Measurements from ENCODE around the gene PPP1R13B.
"Not testable (repeated sequence)": the region's sequence is repeated elsewhere in the genome, so short reads cannot be mapped to it uniquely, and the experiment has no call there.

The PPP1R13B gene

DNA sequence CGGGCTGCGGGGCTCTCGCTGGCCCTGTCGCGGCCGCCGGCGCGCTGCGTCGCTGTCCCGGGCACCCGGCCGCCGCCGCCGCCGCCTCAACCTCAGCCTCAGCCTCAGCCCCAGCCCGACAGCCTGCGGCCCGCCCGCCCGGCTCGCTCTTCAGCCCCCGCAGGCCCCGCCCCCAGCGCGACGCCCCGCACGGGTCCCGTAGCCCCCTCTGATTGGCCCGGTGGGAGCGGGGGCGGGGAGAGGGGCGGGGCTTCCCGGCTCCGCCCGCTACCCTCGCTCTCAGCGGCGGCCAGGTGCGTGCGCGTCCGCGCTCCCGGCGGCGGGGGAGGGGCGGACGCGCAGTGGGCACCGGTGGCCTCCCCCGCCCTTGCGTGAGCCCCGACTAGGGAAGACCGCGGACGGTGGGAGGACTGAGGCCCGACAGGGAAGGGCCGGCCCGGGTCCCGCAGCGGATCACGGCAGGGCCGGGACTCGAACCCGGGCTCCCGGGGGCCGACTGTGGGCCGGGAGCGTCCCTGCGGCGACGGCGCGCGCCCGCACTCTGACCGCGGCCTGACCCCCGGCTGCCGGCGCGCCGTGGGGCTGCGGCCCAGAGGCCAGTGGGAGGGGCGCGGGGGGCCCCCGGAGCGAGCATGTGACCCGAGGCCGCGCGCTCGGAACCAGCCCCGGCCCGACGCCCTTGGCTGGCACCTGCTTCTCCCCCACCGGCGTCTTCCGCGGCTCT lies at the start of gene PPP1R13B:
TSS of gene PPP1R13B (minus strand) at position 125 of the 724 bp plus-strand sequence. CDS start 268 bp downstream, outside the sequence.
- peak; percentile 80 for DNase-seq (ENCODE audit: low read depth)

GRCh38 chr14:103896578-103896977 lies 49.2 kb upstream of the PPP1R13B start:
- DNase-seq (ENCODE audit: low read depth), result no peak

DNA sequence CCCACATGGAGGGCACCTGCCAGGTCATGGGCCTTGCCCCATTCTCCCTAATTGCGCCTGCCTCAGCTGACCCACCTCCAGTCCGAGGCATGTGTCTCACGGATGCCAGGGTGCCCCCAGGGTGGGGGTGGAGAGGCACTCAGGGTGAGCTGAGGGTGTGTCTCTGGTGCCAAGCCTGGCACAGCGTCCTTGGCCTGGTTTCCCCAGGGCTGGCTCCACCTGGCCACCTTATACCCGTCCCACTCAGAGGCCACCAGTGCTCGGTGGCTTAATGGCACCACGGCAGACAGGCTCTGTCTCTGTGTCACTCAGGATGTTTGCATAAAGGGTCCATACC lies 47.3 kb upstream of the PPP1R13B start:
- DNase-seq (ENCODE audit: low read depth), result no peak

GRCh38 chr14:103894034-103894722 lies 46.8 kb upstream of the PPP1R13B start:
- no peak for DNase-seq (ENCODE audit: low read depth)

- no peak for DNase-seq (ENCODE audit: low read depth)
Measured at GRCh38 chr14:103892247-103892646, 44.9 kb upstream of the PPP1R13B start.

GRCh38 chr14:103891667-103892215 lies 44.4 kb upstream of the PPP1R13B start:
- no peak for DNase-seq (ENCODE audit: low read depth)

DNA sequence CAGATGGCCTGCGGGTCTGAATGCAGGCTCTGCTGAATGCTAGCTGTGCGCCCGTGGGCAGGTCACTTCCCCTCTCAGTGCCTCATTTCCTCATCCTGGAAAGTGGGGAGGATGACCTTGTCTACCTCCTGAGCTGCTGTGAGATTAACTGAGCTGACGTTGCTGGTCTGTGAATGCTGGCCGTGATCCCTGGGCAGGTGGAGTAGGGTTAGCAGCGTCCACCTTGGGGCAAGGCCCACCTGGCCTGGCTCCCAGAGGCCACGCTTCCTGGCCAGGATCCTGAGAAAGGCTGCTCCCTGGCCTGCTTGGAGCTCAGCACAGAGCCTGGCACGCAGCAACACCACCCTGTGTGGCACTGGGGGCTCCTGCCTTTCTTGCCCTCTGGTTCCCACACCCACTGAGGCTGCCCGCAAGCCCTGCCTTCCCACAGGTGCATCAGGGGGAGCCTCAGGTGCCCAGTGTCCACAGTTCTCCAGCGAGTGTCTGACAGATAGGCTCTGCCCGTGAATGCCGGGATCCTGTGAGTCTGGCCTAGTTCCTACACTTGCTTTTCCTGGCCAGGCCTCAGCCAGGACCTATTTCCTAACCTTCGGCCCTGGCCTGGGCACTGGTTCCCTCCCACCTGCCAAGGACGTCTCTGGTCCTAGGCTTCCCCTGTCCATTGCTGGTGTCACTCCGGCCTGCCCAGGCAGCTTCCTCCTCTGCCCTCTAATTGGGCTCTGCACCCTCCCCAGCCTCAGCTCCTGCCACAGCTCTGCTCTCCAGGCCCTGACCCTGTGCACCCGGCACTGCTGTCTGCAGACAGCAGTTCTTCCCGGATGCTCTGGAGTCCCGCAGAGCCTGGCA lies 43.7 kb upstream of the PPP1R13B start:
- DNase-seq (ENCODE audit: low read depth), result no peak

DNA sequence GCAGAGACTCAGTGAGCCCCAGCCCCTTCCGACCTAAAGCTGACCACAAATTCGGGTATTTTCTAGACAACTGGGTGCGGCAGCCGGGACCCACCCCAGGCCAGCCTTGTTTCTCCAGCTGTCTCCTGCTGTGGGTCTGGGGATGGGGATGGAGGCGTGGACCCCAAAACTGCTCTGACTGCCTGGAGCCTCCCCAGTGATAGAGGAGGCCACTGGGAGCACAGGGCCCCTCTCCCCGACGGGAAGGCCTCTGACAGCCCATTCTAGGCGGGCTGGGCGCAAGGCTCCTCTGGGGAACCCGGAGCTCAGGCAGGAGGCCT lies 42.6 kb upstream of the PPP1R13B start:
- DNase-seq (ENCODE audit: low read depth), result no peak

DNA sequence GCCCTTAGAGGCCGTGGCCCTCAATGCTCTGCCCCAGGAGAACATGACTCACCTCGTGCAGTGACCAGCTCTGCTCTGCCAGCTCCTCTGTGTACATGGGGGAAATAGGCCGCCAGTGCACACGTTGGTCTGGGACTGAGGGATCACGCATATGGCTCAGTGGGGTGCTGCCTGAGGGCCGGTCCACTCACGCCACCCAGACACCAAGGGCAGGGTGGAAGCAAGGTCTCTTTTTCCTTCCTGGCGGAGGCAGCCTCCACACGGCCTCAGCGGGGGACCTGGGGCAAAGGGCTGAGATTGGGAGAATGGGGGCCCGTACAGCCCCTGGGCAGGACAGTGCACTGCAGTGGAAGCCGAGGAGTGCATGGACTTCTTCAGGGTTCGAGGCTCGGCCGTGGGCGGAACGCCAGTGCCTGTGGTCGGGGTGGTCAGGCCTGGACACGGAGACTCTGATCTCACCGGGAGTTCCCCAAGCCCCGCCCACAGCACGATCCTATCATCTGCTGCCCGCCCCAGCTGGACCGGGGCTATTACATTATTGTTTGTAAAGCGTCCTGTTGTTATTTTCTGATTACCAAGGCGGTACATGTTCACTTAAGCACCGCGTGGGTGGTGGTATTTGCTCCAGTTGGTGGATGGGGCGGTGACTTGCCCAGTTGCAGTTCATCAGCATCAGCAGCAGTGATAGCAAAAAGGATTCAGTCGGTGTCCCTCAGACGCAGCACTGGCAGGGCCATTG lies 42.1 kb upstream of the PPP1R13B start:
- no peak for DNase-seq (ENCODE audit: low read depth)

DNA sequence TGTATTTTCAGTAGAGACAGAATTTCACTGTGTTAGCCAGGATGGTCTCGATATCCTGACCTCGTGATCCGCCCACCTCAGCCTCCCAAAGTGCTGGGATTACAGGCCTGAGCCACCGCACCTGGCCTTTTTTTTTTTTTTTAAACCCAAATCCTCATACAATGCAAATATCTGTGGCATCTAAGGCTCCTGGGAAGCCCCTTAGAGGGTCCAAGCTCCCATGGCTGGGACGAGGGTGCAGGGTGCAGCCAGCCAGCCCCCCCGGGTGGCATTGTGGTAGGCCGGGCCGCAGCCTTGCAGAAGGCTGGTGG lies 41.6 kb upstream of the PPP1R13B start:
- not testable (repeated sequence) for DNase-seq (ENCODE audit: low read depth)

DNA sequence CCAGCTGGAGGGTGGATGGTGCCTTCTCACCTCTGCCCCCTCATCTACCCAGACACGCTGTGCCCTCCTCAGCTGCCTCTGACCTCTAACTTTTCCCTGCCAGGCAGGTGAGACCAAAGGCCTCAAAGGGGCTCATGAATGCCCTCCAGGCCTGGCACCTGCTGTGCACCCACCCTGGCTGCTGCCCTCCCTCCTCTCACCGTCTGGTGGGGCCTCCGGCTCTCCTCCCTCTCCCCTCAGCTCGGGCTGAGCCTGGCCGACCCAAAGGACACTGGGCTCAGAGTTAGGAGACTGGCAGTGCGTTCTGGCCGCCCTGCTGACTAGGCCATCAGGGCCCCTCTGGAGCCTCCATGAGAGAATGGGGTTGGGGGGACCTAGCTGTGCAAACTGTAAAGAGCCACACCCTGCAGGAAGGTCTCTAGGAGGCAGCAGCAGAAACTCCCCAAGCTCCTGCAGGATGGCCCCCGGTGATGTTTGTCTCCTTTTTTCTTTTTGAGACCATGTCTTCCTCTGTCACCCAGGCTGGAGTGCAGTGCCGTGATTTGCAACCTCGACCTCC lies 40.3 kb upstream of the PPP1R13B start:
- no peak for DNase-seq (ENCODE audit: low read depth)

DNA sequence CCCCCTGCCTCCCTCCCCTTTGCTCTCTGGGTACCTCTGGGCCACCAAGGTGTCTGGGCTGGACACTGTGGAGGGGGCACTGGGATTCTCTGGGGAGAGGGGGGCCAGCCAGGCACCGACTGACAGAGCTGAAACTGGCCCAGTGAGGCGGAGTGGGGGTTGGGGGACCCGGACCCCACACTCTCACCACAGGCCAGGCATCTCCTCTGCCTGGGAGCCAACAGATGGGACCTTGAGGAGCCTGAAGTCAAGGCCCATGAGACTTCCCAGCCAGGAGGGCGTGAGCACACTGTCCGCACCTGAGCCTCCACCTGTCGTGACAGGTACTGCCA lies 39.8 kb upstream of the PPP1R13B start:
- no peak for DNase-seq (ENCODE audit: low read depth)

DNA sequence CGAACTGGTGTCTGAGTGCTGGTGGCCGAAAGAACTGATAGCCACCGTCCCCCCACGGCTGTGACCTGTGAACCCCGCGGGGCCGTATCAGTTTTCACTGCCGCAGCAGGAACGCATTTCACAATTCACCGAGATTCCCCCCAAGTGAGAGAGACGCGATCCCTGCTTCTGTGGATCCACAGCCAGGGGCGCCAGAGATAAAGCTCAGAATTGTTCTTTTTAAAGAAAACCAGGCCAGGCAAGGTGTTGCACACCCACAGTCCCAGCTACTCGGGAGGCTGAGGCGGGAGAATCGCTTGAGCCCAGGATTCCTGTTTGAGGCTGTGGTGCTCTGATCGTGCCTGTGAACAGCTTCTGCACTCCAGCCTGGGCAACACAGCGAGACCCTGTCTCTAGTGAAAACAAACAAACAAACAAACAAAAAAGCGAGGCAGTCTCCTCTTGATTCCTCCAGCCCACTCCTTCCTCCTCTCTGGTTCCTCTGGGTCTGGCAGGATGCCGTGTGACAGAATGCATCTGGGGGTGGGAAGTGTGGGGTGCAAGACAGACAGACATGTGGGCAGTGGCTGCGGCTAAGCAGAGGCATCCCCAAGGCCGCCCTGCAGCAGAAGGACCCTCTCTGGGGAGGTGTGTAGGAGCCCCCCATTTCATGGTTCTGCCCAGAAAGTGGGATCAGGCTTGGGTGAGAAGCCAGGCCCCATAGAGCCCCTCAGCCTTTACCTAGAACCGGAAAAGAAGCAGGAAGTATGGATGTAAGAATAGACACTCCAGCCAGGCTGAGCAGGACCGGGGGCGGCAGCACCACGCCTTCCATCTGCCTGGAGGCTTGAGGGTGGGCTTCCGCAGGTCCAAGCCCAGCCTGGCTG lies 39.2 kb upstream of the PPP1R13B start:
- DNase-seq (ENCODE audit: low read depth), result no peak

GRCh38 chr14:103885509-103885932 lies 38.1 kb upstream of the PPP1R13B start:
- no peak for DNase-seq (ENCODE audit: low read depth)

DNA sequence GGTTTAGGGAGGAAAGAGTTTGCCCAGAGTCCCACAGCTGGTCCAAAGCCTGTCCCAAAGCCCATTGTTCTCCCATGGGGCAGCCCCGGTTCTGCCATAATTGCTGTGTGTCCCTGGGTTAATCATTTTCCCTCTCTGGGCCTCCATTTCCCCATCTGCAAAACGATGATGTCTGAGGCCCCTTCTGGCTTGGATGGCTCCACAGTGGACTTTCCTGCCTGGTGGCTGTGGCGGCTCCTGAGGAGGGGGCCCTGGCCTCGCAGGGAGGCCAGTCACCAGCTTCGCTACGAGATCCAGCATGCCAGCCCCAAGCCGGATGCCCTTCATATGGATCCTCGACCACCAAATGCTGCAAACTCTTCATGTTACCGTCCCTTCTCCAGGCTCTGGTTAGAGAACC lies 37.5 kb upstream of the PPP1R13B start:
- no peak for DNase-seq (ENCODE audit: low read depth)

GRCh38 chr14:103883263-103883523 lies 35.8 kb upstream of the PPP1R13B start:
- no peak for DNase-seq (ENCODE audit: low read depth)

DNA sequence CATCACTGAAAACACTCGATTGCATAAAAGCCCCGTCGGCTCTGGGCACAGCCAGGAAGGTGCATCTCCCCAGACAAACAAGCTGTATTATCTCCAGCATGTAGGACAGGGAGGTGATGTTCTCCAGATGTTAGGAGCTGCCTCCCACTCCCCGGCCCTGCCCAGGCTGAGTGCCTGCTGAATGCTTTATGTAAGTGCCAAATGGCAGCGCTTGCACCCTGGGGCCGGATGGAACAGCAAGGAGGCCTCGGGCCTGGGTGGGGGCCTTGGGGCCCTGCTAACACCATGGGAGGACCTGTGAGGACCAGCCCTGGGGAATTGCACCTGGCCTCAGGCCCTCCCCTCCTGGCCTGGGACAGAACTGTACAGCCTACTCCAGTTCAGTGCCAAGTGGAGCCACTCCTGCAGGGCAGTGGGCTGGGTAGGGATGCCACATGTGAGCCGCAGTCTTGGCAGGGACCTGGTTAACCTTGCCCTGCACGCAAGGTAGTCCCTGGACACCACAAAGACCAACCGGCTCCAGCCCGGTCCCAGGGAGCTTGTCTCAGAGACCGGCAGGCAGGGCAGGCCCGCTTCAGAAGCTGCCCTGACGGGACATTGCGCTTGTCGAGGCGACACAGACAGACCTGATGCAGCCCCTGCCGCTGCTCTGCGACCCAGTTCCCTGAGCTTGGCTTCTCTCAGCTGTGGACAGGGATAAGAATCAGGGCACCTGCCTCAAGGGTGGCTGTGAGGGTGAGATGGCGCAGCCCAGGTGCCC lies 35.3 kb upstream of the PPP1R13B start:
- DNase-seq (ENCODE audit: low read depth), result no peak

- DNase-seq (ENCODE audit: low read depth), result no peak
Measured at GRCh38 chr14:103881268-103882201, 34.2 kb upstream of the PPP1R13B start.
